ENCODE results near the gene ST8SIA1. TPM values are rescaled to one million over a fixed set of nuclear protein-coding genes. Genes with fewer than 3 reads are reported as not detected.

The ST8SIA1 gene
- total RNA-seq, 1 donor from 2014 or later: 2.1 TPM

DNA sequence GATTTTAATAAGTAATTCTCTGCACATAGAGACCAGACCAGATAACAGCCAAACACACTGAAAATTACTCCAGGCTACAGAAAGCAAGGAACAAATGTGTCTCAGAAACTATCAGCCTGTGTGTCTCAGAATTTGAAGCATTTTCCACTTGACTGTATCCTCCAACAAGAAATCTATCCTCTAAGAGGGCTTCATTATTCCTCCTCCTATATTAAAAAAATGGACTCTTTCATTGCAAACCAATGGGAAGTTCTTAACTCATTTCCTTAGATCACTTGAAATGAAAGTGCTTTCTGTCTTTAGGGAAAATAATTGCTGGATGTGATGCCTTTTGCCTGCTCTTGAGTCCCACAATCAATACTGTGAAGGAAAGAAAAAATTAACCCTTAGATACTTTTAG, 2.3 kb downstream of the ST8SIA1 start:
- H3K27me3 ChIP-seq (ENCODE audit: low read depth): peaks cover 39% of the 10 kb centered on the region
- peak overlapping the region; percentile 70 for H3K27ac ChIP-seq (replicated peaks)
- no peaks in the 10 kb centered on the region for H3K9me3 ChIP-seq (replicated peaks)
- no peak for DNase-seq
- H3K4me1 ChIP-seq: peaks cover 22% of the 10 kb centered on the region
- H3K4me3 ChIP-seq: peak overlapping the region; percentile 76
- intact Hi-C loops (cut with micrococcal nuclease): loop anchor here (5.0 kb wide), 1 partner anchor 45 kb away; no protein-coding TSS in a partner anchor
- TF ChIP-seq, protein P1, sequence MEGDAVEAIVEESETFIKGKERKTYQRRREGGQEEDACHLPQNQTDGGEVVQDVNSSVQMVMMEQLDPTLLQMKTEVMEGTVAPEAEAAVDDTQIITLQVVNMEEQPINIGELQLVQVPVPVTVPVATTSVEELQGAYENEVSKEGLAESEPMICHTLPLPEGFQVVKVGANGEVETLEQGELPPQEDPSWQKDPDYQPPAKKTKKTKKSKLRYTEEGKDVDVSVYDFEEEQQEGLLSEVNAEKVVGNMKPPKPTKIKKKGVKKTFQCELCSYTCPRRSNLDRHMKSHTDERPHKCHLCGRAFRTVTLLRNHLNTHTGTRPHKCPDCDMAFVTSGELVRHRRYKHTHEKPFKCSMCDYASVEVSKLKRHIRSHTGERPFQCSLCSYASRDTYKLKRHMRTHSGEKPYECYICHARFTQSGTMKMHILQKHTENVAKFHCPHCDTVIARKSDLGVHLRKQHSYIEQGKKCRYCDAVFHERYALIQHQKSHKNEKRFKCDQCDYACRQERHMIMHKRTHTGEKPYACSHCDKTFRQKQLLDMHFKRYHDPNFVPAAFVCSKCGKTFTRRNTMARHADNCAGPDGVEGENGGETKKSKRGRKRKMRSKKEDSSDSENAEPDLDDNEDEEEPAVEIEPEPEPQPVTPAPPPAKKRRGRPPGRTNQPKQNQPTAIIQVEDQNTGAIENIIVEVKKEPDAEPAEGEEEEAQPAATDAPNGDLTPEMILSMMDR (IDR thresholded peaks at IDR 0.05; ENCODE audit: borderline replicate concordance): no peak
- no peaks in the 10 kb centered on the region for H3K36me3 ChIP-seq

DNA sequence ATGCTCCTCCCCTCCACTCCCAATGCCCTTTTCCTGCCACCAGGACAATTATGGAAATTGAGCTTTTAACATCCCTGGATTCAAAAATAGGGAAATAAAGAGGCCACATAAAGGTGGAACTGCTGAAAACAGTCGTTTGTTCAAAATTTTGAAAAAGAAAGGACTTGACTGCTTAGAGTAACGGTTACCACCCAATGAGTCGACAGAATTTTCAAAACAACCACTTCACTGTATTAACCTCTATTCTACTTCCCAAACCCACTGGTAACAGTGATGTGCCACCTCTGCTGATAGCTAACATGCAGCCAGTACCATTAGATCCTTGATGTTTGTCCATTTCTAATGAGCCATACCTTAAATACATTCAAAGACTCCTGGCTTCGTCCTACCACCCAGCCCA, 4.9 kb downstream of the ST8SIA1 start:
- H3K36me3 ChIP-seq: no peaks in the 10 kb centered on the region
- H3K27ac ChIP-seq (replicated peaks): no peak overlapping the region
- TF ChIP-seq, protein P1 (IDR thresholded peaks at IDR 0.05; ENCODE audit: borderline replicate concordance): no peak
- intact Hi-C loops (cut with micrococcal nuclease): loop anchor here (5.0 kb wide), 1 partner anchor 42 kb away; no protein-coding TSS in a partner anchor
- peaks cover 10% of the 10 kb centered on the region for H3K4me1 ChIP-seq
- no peak overlapping the region for H3K4me3 ChIP-seq
- no peak for DNase-seq
- H3K9me3 ChIP-seq (replicated peaks): no peaks in the 10 kb centered on the region
- peaks cover 21% of the 10 kb centered on the region for H3K27me3 ChIP-seq (ENCODE audit: low read depth)

DNA sequence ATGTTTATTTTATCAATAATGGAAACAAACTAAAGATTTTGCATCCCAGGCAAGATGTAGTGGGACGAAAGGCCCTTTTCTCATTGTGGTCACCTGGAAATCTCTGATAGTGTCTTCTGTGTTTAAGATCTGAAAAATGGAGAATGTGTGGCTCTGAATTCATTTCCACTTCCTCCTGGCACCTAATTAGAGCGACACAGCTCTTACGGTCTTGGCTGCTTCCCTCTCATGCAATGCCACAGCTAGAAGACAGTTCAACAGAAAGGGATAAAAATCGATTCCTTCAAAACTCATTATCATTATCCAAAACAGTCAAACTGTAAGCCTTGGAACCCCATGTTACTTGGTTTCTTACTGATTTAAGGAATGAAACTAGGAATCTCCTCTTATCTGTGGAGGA, 9.3 kb downstream of the ST8SIA1 start:
- Histone ChIP-seq H3K9me3 (replicated peaks) (peaks cover 3% of the 10 kb centered on the region), H3K4me3 (no peak overlapping the region), H3K4me1 (no peaks in the 10 kb centered on the region), H3K27ac (replicated peaks) (no peak overlapping the region), H3K27me3 (ENCODE audit: low read depth) (no peaks in the 10 kb centered on the region), H3K36me3 (no peaks in the 10 kb centered on the region)
- DNase-seq: no peak
- TF ChIP-seq, protein P1 (IDR thresholded peaks at IDR 0.05; ENCODE audit: borderline replicate concordance): no peak
- intact Hi-C loops (cut with micrococcal nuclease): no loop called here

DNA sequence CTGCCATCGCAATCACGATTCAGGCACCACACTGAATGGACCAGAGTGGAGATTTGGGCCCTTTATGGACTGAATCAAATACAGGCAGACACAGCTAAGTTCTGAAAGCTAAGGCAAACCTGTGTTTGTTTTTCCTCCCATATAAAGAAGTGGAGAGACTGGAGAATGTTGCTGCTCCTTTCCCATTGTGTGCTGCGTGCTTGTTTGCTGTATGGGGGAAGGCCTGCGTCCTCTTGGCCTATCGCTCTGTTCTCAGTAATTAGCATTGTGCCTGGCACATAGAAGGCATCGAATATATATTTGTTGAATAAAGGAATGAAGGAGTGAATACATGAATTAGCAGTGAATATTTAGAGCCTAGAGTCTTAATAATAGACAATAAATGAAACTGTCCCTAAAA, 12.4 kb downstream of the ST8SIA1 start:
- no peak for DNase-seq
- Histone ChIP-seq H3K4me1 (no peaks in the 10 kb centered on the region), H3K27ac (replicated peaks) (no peak overlapping the region), H3K36me3 (no peaks in the 10 kb centered on the region), H3K4me3 (no peak overlapping the region), H3K9me3 (replicated peaks) (peaks cover 3% of the 10 kb centered on the region), H3K27me3 (ENCODE audit: low read depth) (no peaks in the 10 kb centered on the region)
- intact Hi-C loops (cut with micrococcal nuclease): no loop called here
- TF ChIP-seq, protein P1 (IDR thresholded peaks at IDR 0.05; ENCODE audit: borderline replicate concordance): no peak

DNA sequence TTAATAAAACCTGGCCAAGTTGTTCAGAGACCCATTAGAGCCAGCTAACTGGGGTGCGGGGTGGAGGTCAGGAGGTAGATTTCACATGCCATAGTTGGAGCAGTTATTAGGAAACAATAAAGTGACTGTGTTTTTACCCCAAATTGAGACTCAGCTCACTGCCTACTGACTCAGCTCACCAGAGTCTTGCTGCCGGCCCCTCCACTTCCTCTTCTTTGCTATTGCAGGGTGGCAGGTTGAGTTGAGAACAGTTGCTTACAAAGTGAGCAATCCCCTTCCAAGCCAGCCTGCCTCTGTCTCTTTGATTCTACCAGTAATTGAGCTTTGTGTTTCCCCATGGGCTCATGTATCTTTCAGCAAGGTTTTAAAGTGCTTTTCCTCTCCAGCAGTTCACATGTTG, 12.9 kb downstream of the ST8SIA1 start:
- Histone ChIP-seq H3K4me1 (no peaks in the 10 kb centered on the region), H3K27me3 (ENCODE audit: low read depth) (no peaks in the 10 kb centered on the region), H3K4me3 (no peak overlapping the region), H3K36me3 (no peaks in the 10 kb centered on the region), H3K9me3 (replicated peaks) (peaks cover 3% of the 10 kb centered on the region), H3K27ac (replicated peaks) (no peak overlapping the region)
- intact Hi-C loops (cut with micrococcal nuclease): no loop called here
- no peak for DNase-seq
- TF ChIP-seq, protein P1 (IDR thresholded peaks at IDR 0.05; ENCODE audit: borderline replicate concordance): no peak
